ENCODE data around the gene BAD.

Gene BAD

DNA sequence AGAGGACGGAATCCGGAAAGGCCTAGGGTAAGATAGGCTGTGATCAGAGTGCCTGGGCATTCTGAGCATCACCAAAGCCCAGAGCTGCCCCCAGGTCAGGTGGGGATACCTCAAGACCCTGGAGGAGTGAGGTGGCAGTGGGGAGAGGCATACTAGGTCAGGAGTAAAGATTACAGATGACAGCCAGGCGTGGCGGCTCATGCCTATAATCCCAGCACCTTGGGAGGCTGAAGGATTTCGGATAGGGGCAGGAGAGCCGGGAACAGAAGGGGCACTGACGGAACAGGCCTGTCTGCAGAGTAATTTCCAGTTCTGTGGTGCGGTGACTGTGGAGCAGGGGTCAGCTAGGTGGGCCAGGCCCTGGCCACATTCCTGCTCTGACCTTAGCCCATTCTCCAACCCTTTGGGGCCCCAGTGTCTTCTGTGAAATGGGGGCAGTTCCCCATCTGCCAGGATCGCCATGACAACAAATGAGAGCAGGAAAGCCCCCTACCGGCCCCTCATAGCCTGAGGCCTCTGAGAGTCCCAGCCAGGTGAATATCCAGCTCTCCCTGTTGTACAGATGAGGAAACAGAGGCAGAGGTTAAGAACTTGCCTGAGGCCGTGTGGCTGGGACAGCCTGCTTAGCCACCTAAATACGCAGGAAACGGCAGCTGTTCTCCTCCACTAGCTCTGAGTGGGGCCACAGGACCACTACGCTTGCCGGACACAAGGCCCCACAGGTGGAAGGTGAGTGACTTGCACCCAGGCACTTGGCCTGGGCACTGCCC, 9.2 kb downstream of the BAD start:
- H3K27ac ChIP-seq (ENCODE audit: insufficient read depth, low read depth, low read length, poor library complexity, severe bottlenecking), result no peak overlapping the region
- H3K36me3 ChIP-seq (ENCODE audit: control insufficient read depth, insufficient read depth, low read length), result peaks cover 6% of the 10 kb centered on the region
- H3K9me3 ChIP-seq (ENCODE audit: control insufficient read depth, low read length), result no peaks in the 10 kb centered on the region
- H3K4me1 ChIP-seq (ENCODE audit: control insufficient read depth, insufficient read depth, low read length), result peaks cover 3% of the 10 kb centered on the region
- no peaks in the 10 kb centered on the region for H3K27me3 ChIP-seq (ENCODE audit: control insufficient read depth, insufficient read depth, low read length, poor library complexity, severe bottlenecking)
- WGBS, 2 experiments, result 91% methylated on average over 15 of the region's 15 CpGs
- H3K4me3 ChIP-seq (ENCODE audit: insufficient read depth, low read depth, low read length), result no peak overlapping the region

DNA sequence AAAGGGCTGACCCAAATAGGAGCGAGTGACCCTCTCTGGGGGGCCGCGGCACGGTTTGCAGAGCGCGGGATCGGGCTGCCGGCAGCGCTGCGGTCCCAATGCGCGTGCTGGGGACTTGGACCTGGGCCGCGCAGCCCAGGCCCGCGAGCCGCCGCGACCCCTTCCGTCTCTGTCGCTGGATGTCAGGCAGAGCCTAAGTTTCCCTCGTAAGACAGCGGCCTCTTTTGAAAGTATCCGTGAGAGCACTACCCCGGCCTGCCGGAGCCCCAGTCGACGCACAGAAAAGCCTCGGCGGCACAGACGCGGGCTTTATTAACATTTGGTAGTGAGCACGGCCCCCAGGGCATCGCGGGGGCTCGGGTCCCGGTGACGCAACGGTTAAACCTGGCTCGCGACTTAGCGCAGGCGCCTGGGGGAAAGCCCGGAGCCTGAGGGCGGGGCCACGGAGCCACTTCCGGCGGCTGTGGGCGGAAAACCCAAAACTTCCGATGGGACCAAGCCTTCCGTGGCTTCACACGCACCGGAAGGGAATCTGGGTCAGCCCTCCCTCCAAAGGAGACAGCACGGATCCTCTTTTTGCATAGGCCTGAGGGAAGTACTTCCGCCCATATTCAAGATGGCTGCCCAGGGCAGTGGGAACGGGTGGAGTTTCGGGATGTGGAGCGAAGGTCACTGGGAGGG, 14.8 kb downstream of the BAD start:
- Histone ChIP-seq H3K4me1 (ENCODE audit: control insufficient read depth, insufficient read depth, low read length) (peaks cover 4% of the 10 kb centered on the region), H3K27ac (ENCODE audit: insufficient read depth, low read depth, low read length, poor library complexity, severe bottlenecking) (peak overlapping the region; percentile 97), H3K36me3 (ENCODE audit: control insufficient read depth, insufficient read depth, low read length) (peaks cover 3% of the 10 kb centered on the region), H3K4me3 (ENCODE audit: insufficient read depth, low read depth, low read length) (peak overlapping the region; percentile 95), H3K27me3 (ENCODE audit: control insufficient read depth, insufficient read depth, low read length, poor library complexity, severe bottlenecking) (no peaks in the 10 kb centered on the region), H3K9me3 (ENCODE audit: control insufficient read depth, low read length) (no peaks in the 10 kb centered on the region)
- 0% methylated on average over 58 of the region's 58 CpGs for WGBS, 2 experiments

DNA sequence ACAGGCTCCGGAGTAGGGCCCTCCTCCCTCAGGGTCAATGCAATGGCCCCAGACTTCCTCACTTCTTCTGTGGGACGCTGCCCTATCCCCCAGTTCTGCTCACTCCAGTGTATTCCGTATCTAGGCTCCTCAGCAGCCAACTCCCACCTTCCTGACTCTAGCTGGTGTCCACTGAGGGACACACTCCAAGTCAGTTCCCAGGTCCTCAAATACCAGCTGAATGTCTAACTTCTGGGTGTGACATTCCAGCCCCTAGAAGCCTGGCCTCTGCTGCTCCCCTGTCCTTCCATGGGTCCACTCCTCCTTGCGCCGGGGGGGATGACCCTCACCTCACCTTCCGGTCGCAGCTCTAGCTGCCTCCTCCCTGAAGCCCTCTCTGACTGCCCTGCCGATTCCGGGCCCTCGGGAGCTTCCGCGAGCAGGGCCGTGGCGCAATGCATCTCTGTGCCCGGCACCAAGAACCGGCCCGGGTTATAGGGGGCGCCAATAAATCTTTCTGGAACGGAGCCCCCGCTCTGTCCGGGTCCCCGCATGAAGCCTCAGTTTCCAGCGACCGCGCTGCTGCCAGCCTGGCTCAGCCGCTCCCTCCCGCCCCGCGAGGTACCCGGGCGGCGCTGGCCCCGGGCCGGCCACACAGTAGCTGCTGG, 15.4 kb downstream of the BAD start:
- Histone ChIP-seq H3K27ac (ENCODE audit: insufficient read depth, low read depth, low read length, poor library complexity, severe bottlenecking) (peak overlapping the region; percentile 90), H3K27me3 (ENCODE audit: control insufficient read depth, insufficient read depth, low read length, poor library complexity, severe bottlenecking) (no peaks in the 10 kb centered on the region), H3K9me3 (ENCODE audit: control insufficient read depth, low read length) (no peaks in the 10 kb centered on the region), H3K4me1 (ENCODE audit: control insufficient read depth, insufficient read depth, low read length) (peaks cover 4% of the 10 kb centered on the region), H3K36me3 (ENCODE audit: control insufficient read depth, insufficient read depth, low read length) (peaks cover 3% of the 10 kb centered on the region), H3K4me3 (ENCODE audit: insufficient read depth, low read depth, low read length) (peak overlapping the region; percentile 95)
- 4 to 5% methylated on average over 34 of the region's 34 CpGs for WGBS, 2 experiments

DNA sequence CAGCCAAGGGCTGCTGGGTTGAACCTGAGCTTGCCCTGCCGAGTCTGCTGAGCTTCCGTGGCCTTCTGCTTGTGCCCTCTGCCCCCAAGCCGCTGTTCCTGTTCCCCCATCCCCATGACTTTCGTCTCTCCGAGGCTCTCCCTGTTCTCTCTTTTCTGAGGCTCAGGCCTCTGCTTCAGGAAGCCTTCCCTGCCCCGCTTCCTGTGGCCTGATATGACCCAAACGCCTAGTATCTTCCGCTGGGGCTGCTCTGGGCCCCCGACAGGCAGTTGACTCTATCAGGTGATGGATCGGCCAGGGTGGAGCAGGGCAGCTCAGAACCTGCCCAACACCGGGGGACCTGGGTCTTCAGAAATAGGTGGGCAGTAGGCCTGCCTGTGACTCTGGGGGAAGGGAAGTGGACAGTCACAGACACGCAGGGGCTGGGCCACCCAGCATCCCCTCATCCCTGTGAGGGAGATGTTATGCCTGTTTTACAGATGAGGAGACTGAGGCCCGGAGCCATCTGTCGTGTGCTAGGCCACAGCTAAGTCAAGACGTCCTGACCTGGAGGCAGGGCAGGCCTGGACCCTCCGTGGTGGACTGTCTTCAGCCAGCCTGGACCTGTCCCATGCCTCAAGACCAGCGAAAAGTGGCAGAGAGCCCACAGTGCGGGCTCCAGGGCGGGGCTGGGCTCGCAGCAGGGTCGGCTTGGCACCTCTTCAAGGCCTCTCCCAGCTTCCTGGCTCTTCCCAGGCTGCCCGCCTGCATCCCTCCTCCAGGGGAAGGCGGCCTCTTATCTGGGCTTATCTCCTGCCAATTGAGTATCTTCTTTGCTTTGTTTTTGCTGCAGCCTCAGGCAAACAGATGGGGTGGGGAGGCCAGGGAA, 16.2 kb downstream of the BAD start:
- Histone ChIP-seq H3K4me3 (ENCODE audit: insufficient read depth, low read depth, low read length) (peak overlapping the region; percentile 95), H3K4me1 (ENCODE audit: control insufficient read depth, insufficient read depth, low read length) (peaks cover 11% of the 10 kb centered on the region), H3K9me3 (ENCODE audit: control insufficient read depth, low read length) (no peaks in the 10 kb centered on the region), H3K27ac (ENCODE audit: insufficient read depth, low read depth, low read length, poor library complexity, severe bottlenecking) (no peak overlapping the region), H3K27me3 (ENCODE audit: control insufficient read depth, insufficient read depth, low read length, poor library complexity, severe bottlenecking) (no peaks in the 10 kb centered on the region), H3K36me3 (ENCODE audit: control insufficient read depth, insufficient read depth, low read length) (peaks cover 3% of the 10 kb centered on the region)
- WGBS, 2 experiments, result 92% methylated on average over 23 of the region's 23 CpGs

DNA sequence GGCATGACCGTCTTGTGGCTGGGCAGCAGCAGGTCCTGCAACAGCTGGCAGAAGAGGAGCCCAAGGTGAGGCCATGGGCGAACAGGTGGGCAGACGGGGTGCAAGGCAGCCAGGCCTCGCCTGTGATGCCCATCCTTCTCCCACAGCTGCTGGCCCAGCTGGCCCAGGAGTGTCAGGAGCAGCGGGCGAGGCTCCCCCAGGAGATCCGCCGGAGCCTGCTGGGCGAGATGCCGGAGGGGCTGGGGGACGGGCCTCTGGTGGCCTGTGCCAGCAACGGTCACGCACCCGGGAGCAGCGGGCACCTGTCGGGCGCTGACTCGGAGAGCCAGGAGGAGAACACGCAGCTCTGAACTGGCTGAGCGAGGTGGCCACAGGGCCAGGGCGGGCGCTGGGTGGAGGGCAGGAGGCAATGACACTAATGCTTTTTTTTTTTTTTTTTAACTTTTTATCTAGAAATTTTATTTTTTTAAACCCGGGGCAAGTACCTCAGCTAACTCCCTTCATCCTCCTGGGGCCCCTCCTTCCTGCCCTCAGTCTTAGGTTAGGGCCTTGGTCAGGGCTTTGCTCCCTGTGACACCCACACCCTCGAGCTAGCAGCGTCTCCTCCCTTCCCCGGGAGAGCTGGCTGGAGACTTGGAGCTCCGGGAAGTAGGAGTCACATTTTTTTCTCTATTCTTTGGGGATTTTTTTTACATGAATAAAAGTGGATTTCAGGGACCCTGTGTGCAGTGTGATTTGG, 17.1 kb downstream of the BAD start:
- peaks cover 8% of the 10 kb centered on the region for H3K36me3 ChIP-seq (ENCODE audit: control insufficient read depth, insufficient read depth, low read length)
- no peak overlapping the region for H3K27ac ChIP-seq (ENCODE audit: insufficient read depth, low read depth, low read length, poor library complexity, severe bottlenecking)
- H3K9me3 ChIP-seq (ENCODE audit: control insufficient read depth, low read length), result no peaks in the 10 kb centered on the region
- no peak overlapping the region for H3K4me3 ChIP-seq (ENCODE audit: insufficient read depth, low read depth, low read length)
- H3K4me1 ChIP-seq (ENCODE audit: control insufficient read depth, insufficient read depth, low read length), result peaks cover 14% of the 10 kb centered on the region
- 93% methylated on average over 27 of the region's 27 CpGs for WGBS, 2 experiments
- H3K27me3 ChIP-seq (ENCODE audit: control insufficient read depth, insufficient read depth, low read length, poor library complexity, severe bottlenecking), result no peaks in the 10 kb centered on the region

DNA sequence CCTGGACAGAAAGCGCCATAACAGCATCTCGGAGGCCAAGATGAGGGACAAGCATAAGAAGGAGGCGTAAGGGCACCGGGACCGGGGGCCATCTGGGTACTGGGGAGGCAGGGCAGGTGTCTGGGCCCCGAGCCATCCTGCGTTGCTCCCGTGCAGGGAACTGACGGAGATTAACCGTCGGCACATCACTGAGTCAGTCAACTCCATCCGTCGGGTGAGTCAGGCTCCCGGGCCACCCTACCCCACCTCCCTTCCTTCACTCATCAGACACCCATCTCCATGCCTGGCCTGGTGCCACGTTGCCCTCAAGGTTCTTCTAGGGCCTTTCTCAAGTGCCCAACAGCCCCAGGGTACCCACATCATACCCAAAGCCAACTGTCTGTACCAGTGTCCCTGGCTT, 18.1 kb downstream of the BAD start:
- peaks cover 14% of the 10 kb centered on the region for H3K4me1 ChIP-seq (ENCODE audit: control insufficient read depth, insufficient read depth, low read length)
- H3K27ac ChIP-seq (ENCODE audit: insufficient read depth, low read depth, low read length, poor library complexity, severe bottlenecking), result no peak overlapping the region
- WGBS, 2 experiments, result 94% methylated on average over 15 of the region's 15 CpGs
- no peaks in the 10 kb centered on the region for H3K27me3 ChIP-seq (ENCODE audit: control insufficient read depth, insufficient read depth, low read length, poor library complexity, severe bottlenecking)
- no peaks in the 10 kb centered on the region for H3K9me3 ChIP-seq (ENCODE audit: control insufficient read depth, low read length)
- H3K4me3 ChIP-seq (ENCODE audit: insufficient read depth, low read depth, low read length), result no peak overlapping the region
- H3K36me3 ChIP-seq (ENCODE audit: control insufficient read depth, insufficient read depth, low read length), result peaks cover 12% of the 10 kb centered on the region

DNA sequence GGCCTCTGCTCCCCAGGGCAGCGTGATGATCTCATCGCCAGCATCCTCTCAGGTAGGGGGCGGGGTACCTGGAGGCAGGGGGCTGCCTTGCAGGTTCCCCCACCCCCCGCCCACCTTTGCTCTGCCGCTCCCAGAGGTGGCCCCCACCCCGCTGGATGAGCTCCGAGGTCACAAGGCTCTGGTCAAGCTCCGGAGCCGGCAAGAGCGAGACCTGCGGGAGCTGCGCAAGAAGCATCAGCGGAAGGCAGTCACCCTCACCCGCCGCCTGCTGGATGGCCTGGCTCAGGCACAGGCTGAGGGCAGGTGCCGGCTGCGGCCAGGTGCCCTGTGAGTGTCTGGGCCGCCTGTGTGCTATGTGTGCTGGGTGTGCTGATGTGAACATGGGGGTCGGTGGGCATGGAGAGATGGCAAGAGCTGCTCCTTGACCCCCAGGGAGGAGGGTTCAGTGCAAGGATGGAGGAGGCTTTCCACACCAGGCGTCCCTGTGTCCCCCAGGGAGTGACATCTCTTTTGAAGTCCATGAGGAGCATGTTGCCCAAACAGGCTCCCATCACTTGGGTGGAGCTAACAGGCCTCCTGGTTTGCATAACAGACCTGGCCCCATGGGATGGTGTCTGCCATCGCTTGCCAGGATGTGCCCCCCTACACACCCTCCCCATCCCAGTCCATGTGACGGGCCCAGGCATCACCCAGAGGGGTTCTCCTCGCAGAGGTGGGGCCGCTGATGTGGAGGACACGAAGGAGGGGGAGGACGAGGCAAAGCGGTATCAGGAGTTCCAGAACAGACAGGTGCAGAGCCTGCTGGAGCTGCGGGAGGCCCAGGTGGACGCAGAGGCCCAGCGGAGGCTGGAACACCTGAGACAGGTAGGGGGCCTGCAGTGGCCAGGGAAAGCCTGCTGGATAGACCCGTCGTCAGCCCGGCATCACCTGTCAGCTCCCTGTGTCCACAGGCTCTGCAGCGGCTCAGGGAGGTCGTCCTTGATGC, 19.0 kb downstream of the BAD start:
- Histone ChIP-seq H3K27me3 (ENCODE audit: control insufficient read depth, insufficient read depth, low read length, poor library complexity, severe bottlenecking) (no peaks in the 10 kb centered on the region), H3K4me3 (ENCODE audit: insufficient read depth, low read depth, low read length) (no peak overlapping the region), H3K4me1 (ENCODE audit: control insufficient read depth, insufficient read depth, low read length) (peaks cover 14% of the 10 kb centered on the region), H3K36me3 (ENCODE audit: control insufficient read depth, insufficient read depth, low read length) (peaks cover 12% of the 10 kb centered on the region), H3K9me3 (ENCODE audit: control insufficient read depth, low read length) (no peaks in the 10 kb centered on the region), H3K27ac (ENCODE audit: insufficient read depth, low read depth, low read length, poor library complexity, severe bottlenecking) (no peak overlapping the region)
- 93 to 94% methylated on average over 35 of the region's 35 CpGs for WGBS, 2 experiments

DNA sequence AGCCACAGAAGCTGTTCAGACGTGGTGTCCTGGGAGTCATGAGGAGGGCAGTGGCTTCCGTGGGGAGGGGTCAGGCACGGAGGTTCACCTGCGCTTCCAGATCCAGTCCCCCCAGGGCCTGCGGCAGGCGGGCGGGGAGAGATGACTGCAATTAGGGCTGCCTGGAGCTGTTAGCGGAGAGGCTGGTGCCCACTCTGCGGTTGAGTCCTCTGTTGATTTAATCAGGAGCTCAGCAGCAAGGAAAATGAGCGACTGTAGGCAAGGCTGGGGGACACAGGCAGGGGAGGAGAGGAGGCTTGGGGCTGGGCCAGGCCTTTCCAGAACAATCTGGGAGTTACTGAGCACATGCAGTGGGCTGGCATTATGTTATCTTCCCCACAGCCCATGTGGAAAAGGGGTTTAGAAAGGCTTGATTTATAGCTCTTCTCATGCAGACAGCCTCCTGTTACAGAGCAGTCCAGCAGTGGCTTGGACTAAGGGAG, 20.1 kb downstream of the BAD start:
- 95 to 96% methylated on average over 10 of the region's 10 CpGs for WGBS, 2 experiments
- H3K36me3 ChIP-seq (ENCODE audit: control insufficient read depth, insufficient read depth, low read length), result peaks cover 13% of the 10 kb centered on the region

More for the DNA sequence above, 20.1 kb downstream of the BAD start:
- H3K4me3 ChIP-seq (ENCODE audit: insufficient read depth, low read depth, low read length), result no peak overlapping the region
- H3K9me3 ChIP-seq (ENCODE audit: control insufficient read depth, low read length), result no peaks in the 10 kb centered on the region
- peaks cover 14% of the 10 kb centered on the region for H3K4me1 ChIP-seq (ENCODE audit: control insufficient read depth, insufficient read depth, low read length)
- H3K27ac ChIP-seq (ENCODE audit: insufficient read depth, low read depth, low read length, poor library complexity, severe bottlenecking), result no peak overlapping the region
- no peaks in the 10 kb centered on the region for H3K27me3 ChIP-seq (ENCODE audit: control insufficient read depth, insufficient read depth, low read length, poor library complexity, severe bottlenecking)

Data from ectodermal cell (in vitro differentiated cells).